Stimulated activated CD4-positive, alpha-beta T cell treated with anti-CD3 and anti-CD28 coated beads, TNF-alpha, amount 100 ng/mL, for 48 hours (primary cell): Measurements from ENCODE around the gene POR.

Source experiments
- DNase-seq, 3 donors: peaks; one replicate each; pipeline ENCODE4 v3.0.0-alpha.2; 2020; ENCODE audit warnings: low read depth in 3 of 3

The POR gene

DNA sequence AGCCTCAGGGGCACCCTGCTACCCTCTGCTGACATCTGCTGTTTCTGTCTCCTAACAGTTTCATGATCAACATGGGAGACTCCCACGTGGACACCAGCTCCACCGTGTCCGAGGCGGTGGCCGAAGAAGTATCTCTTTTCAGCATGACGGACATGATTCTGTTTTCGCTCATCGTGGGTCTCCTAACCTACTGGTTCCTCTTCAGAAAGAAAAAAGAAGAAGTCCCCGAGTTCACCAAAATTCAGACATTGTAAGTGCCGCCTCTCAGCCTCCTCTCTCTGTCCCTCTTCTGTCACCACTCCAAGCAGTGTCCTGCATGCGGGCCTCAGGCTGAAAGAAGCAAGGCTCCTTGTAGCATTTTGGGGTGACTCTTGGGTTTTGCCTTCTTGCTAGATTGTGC lies 39.0 kb downstream of the POR start:
- no peak for DNase-seq

GRCh38 chr7:75955331-75955955 lies 40.5 kb downstream of the POR start:
- DNase-seq: no peak

DNA sequence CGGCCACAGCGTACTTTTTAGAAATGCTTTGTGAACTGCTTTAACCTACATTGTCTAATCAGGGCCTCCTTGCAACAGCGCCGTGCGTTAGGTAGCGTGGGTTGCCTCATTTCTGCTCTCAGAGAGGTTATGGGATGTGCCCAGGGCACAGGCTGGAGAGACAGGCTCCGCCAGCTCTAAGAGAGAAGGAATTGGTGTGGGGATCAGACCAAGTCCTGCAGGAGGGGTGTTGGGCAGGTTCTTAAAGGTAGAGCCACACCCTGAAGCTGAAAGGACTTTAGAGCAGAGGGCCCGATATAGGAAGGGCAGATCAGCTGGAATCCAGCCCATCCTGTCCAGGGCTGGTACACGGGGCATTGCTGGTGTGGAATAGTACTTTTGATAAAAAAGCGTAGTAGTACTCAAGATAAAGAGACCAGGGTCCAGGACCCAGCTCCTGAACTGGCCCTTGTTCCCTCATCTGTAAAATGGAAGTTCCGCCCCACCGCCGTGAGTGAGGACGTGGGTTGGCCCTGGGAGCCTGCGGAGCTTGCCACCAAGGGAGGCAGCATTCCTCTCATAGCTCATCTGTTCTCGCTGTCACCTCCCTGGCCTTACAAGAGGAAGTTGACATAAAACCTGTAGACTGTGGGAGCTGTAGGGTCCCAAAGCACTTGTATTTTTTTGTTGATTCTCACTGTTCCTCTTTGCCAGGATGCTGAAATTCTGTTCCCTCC lies 42.2 kb downstream of the POR start:
- DNase-seq: no peak

GRCh38 chr7:75958802-75959543 lies 44.0 kb downstream of the POR start:
- no peak for DNase-seq

- DNase-seq: no peak
Measured at GRCh38 chr7:75960372-75960771, 45.4 kb downstream of the POR start.

- no peak for DNase-seq
Measured at GRCh38 chr7:75961218-75961617, 46.3 kb downstream of the POR start.

GRCh38 chr7:75962607-75963380 lies 47.8 kb downstream of the POR start:
- DNase-seq: no peak

DNA sequence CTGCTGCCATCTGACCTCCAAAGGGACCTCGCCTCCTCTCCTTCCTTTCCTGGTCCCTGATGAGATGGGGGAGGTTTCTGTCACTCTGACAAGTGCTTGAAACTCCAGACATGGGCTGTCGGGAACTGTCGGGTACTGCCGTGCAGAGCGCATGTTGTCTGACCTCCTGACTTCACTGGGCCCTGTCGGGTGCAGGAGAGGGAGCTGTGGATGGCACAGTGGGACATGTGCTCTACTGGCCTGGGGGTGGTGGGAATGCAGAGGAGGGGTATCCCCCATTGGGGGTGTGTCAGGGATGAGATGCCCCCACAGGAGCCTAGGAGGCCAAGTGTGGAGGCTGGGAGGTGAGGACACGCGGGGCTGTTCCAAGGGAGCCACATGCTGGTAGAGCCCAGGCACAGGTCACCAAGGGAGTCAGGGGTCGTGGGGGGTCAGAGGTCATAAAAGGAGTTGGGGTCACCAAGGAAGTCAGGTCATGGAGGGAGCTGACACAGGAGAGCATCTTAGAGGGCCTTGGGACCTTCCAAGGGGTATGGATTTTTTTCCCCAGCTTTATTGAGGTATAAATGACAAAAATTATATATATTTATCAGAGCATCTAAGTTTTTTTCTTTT lies 48.5 kb downstream of the POR start:
- no peak for DNase-seq

DNA sequence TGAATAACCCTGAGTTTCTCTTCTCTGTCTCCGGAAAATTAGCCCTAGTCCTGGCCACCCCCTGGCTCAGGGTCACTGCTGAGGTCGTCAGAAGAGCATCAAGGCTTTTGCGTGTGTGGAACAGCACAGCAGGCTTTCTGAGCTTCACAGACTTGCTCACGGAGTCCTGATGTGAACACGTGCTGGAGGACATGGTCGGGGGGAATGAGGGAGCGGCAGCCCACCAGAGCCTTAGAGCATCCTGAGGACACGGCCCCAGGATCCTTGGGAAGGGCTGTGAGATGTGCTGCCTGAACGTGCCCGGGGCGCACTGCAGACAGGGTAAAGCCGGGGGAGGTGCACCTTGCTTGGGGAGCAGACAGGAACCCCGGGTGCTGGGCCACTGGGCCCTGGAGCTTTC lies 50.7 kb downstream of the POR start:
- no peak for DNase-seq

DNA sequence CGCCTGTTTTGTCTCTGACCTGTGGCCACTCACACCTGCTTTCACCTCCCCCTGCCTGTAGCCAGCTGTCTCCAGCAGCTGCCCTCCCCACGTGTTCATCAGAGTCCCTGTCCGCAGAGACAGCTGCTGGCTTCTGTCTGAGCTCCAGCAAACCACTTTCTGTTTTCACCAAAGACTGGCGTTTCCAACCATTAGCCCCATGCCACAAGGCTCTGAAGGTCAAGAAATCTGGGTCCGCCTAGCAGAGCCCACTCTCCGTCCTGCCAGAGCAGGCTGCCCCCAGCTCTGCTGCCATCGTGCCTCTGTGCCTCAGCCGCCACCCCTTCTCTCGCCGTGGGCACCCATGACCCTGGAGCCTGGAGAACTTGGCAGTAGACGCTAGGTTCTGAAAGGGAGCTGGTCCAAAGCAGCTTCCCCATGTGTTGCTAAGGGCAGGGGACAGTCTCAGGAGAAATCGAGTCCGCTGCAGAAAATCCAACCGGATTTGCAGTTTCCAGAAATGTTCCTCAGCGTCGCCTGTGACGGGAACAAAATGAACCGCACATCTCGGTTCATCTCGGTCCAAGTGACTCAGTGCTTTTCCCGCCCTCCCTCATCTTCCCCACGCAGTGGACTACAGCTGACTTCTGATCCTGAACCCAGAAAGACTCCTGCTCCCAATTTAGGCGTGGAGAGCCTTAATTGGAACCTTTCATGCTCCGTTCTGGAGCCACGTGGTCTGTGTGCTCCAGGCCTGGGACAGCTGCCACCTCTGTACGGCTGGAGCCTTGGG lies 51.4 kb downstream of the POR start:
- no peak for DNase-seq

DNA sequence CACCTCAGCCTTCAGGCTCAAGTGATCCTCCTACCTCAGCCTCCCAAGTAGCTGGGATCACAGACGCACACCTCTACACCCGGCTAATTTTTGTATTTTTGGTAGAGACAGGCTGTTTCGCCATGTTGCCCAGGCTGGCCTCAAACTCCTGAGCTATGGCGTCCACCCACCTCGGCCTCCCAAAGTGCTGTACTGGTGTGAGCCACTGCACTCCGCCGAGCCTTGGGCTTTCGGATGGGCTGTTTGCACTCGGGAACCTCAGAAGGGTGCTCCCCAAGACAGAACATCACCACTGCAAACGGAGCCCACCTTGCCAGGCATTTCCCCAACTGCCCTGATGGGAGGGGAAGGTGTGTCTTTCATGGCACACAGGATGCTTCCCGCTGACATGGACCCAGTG lies 52.1 kb downstream of the POR start:
- DNase-seq: no peak

GRCh38 chr7:75967487-75967997 lies 52.6 kb downstream of the POR start:
- no peak for DNase-seq

DNA sequence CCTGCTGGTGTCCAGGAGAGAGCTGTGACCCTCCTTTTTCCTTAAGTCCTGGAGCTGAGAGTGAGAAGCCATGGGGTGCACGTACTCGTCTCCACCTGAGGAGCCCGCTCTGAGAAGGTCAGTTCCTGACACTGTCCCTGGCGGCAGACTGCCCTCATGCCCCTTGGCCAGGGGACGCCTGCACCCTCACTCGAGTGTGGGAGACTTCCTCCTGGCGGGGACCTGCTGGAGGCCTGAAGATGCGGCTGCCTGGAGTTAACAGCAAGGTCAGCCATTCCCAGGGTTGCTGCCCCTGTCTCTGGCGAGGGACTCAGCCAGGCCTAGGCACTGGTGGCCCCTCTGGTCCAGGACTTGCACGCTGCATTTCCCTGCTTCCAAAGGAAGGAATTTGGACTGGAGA lies 53.1 kb downstream of the POR start:
- DNase-seq: no peak

DNA sequence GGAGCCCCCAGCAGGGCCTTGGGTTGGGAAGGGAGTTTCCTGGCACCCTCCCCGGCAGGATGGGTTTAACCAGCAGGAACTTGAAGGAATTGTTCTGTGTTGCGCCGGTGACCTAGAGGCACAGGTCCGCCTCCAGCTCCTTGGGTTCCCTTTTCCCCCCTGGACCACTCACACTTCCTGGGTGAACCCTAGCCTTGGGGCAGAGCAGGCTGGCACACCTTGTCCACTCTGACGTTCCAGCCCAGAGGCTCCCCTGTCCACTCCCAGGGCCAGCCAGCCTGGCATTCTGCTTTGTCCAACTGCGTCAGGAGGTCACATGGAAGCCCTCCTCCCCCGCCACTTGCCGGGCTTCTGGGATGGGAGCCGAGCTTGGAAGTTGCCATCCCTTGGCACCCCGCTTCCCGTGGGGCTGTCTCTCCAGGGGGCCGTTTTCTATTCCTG lies 53.6 kb downstream of the POR start:
- DNase-seq: no peak

GRCh38 chr7:75969182-75969581 lies 54.2 kb downstream of the POR start:
- DNase-seq: no peak

GRCh38 chr7:75969704-75970498 lies 54.9 kb downstream of the POR start:
- no peak for DNase-seq

DNA sequence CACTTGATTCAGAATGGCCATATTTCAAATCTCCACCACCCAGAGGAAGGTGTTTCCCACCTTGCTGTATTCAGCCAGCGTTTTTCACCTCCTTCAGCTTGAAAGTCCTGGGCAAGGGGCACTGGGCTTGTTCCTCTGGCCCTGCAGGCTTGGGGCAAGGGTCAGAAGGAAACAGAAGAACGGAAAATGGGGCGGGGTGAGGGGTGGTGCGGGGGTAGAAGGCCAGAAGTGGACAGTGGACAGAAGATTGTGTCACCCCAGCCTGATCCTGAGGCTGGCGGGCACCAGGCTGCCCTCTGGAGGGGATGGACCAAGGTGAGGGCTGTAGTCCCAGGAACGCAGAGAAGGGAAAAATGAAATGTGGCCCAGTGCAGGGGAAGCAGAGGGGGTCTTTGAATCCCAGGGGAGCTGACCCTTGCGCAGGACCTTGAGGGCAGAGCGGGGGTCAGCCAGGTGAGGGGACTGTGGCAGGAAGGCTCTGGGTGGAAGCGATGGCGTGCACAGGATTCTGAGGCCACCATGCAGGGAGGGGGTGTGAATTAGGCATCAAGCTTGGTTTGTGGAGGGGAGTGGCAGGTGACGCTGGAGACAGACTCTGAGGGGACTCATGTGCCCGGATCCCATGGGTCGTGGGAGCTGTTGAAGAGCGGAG lies 56.5 kb downstream of the POR start:
- DNase-seq: no peak

DNA sequence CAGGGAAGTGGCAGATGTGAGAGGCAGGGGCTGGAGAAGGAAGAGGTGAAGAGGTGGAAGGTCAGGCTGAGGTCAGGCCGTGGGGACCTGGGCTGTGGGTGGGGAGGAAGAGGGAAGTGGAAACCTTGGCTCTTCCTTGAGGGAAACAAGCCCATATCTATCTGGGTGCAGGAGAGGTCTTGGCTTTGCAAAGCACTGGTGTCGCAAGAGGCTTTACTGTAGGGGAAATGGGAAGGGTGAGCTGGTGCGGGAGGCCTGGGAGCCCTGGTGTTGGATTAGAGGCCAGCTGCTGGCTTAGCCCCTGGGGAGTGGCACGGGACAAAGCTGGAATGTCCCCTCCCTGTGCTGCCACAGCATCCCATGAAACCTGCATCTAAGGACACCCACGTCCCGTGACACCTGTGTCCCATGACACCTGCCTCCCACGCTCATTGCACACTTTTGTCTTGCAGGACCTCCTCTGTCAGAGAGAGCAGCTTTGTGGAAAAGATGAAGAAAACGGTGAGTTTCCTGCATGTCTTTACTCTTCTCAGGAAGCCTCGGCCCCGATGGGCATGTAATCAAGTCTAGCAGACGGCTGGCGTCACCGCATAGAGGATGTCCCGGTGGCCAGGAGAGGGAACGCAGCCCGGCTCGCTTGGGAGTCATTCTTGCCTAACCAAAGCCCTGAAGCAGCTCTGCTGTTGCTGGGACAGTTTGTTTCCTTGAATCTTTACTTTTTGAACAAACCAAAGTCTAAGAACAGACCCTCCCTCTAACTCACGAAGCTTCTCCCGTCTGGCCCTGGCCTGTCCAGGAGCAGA lies 57.2 kb downstream of the POR start:
- no peak for DNase-seq

DNA sequence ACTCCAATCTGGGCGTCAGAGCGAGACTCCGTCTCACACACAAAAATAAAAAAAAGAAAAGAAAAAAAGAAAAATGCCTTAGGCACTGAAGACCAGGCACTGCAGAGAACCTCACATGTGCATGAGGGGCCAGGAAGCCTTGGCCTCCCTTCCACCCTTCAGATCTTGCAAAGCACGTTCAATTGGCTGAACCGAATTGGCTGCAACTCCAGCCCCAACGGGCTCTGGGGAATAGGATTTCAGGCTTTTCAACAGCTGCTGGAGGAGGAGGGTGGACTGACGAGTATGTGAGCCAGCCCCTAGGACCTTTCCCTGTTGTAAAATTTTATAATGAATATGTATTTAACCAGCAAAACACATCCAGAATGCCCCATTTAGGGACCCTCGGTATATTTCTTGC lies 62.8 kb downstream of the POR start:
- DNase-seq: no peak
